ACC112 (cell line): ENCODE results near the gene LARP1.

Experiments used
- H2AFZ ChIP-seq: fragments of 200-600 bp; sonication (generic); one replicate; pipeline ENCODE4 v1.6.0; 2017; ENCODE audit warnings: antibody characterized with exemption, low read length; ENCODE audit not compliant: unreplicated experiment
- H3K27ac ChIP-seq: fragments of 200-600 bp; sonication (generic); 2 replicates; pipeline ENCODE4 v1.5.1; 2014; ENCODE audit warnings: low read depth, mild to moderate bottlenecking, antibody characterized with exemption, low read length, moderate library complexity
- H3K27me3 ChIP-seq: fragments of 200-600 bp; sonication (generic); 2 replicates; pipeline ENCODE4 v1.6.1; 2014; ENCODE audit warnings: mild to moderate bottlenecking, antibody characterized with exemption, low read length, moderate library complexity, mixed read lengths; ENCODE audit not compliant: insufficient read depth
- H3K36me3 ChIP-seq: fragments of 200-600 bp; sonication (generic); 2 replicates; pipeline ENCODE4 v1.6.1; 2016; ENCODE audit warnings: mild to moderate bottlenecking, antibody characterized with exemption, low read length, moderate library complexity, mixed read lengths; ENCODE audit not compliant: insufficient read depth
- H3K4me1 ChIP-seq: fragments of 200-600 bp; sonication (generic); one replicate; pipeline ENCODE4 v1.6.1; 2016; ENCODE audit warnings: low read length, mixed read lengths; ENCODE audit not compliant: insufficient read depth, unreplicated experiment, control insufficient read depth
- H3K4me3 ChIP-seq: fragments of 200-600 bp; sonication (generic); 2 replicates; pipeline ENCODE4 v1.5.1; 2014; ENCODE audit warnings: mild to moderate bottlenecking, low read depth, low read length
- H3K79me2 ChIP-seq: fragments of 200-600 bp; sonication (generic); one replicate; pipeline ENCODE4 v1.6.0; 2016; ENCODE audit warnings: low read length; ENCODE audit not compliant: control insufficient read depth, unreplicated experiment, insufficient read depth

The LARP1 gene

DNA sequence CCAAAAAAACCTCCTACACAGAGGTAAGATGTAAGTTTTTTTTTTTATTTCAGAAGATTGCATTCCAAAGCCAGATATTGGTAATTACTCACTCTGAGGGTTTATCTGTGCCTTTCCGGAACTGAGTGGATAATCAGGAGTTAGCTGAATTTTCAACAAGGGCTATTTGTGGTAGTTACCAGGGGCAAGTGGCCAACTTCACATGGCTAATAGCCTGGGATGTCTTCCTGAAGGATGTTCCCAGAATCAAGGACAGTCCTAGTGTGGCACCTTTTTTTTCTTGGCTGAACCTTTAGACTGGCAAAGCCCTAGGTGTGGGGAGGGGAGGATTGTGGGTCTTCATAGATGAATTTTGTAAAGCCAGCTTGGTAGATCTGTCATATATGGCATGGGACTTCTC lies 7.1 kb downstream of the LARP1 start:
- no peaks in the 10 kb centered on the region for H3K36me3 ChIP-seq
- no peak overlapping the region for H2AFZ ChIP-seq
- no peak overlapping the region for H3K4me3 ChIP-seq
- H3K27me3 ChIP-seq: no peaks in the 10 kb centered on the region
- H3K27ac ChIP-seq: no peak overlapping the region
- H3K79me2 ChIP-seq: peaks cover 97% of the 10 kb centered on the region
- peaks cover 41% of the 10 kb centered on the region for H3K4me1 ChIP-seq

DNA sequence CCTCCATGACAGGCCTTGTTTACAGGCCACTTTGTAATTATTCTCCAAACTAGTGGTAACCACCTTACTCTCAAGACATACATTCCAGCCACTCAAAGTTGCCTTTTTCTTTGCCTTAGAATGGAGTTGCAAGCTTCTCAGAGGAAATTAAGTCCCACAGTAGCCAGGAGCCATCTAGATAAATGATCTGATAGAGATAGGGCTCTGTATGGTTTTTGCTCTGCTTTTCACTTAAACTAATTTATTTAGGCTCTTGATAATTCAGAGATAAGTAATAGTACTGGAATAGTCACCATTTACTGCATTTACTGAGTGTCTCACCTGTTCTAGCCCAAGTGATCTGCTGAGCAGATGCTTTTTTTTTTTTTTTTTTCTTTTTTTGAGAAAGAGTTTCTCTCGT lies 7.5 kb downstream of the LARP1 start:
- no peak overlapping the region for H3K4me3 ChIP-seq
- no peaks in the 10 kb centered on the region for H3K36me3 ChIP-seq
- H3K27ac ChIP-seq: no peak overlapping the region
- H3K4me1 ChIP-seq: peaks cover 41% of the 10 kb centered on the region
- no peaks in the 10 kb centered on the region for H3K27me3 ChIP-seq
- peaks cover 98% of the 10 kb centered on the region for H3K79me2 ChIP-seq
- no peak overlapping the region for H2AFZ ChIP-seq

DNA sequence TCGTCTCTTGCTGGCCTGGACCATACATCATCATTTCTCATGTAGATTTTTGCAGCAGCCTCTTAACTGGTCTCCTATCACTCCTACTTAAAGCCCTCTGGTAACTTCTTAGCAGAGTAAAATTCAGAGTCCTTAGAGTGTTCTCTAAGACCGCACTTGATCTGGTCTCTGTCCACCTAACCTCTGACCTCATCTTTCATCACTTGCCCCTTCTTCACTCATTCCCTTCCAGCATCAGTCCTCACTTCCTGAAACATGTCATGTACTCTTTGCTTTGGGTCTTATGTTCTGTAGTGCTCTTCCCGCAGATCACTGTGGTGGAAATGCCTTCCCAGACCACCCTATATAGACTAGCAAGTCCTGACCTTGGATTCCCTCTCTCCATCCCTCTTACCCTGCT lies 9.8 kb downstream of the LARP1 start:
- no peaks in the 10 kb centered on the region for H3K36me3 ChIP-seq
- no peak overlapping the region for H3K4me3 ChIP-seq
- H3K27me3 ChIP-seq: no peaks in the 10 kb centered on the region
- no peak overlapping the region for H2AFZ ChIP-seq
- H3K27ac ChIP-seq: no peak overlapping the region
- H3K79me2 ChIP-seq: peaks cover 96% of the 10 kb centered on the region
- peaks cover 24% of the 10 kb centered on the region for H3K4me1 ChIP-seq

DNA sequence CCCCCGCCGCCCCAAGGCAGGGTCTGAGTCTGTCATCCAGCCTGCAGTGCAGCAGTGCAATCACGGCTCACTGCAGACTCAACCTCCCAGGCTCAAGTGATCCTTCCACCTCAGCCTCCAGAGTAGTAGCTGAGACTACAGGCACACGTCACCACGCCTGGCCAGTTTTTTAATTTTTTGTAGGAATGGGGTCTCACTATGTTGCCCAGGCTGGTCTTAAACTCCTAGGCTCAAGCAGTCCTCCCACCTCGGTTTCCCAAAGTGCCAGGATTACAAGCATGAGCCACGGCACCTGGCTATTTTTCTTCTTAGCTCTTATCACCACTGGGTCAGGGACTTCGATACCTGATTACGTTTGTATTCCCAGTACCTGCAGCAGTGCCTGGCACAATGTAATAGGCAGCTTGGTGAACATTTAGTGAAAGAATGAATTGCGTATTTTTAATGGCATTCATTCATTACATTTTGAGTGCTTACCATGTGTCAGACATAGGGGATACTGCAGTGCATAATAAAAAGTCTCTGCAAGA lies 10.3 kb downstream of the LARP1 start:
- Histone ChIP-seq H3K27me3 (no peaks in the 10 kb centered on the region), H3K4me1 (peaks cover 25% of the 10 kb centered on the region), H3K4me3 (no peak overlapping the region), H3K36me3 (no peaks in the 10 kb centered on the region), H2AFZ (no peak overlapping the region), H3K27ac (no peak overlapping the region), H3K79me2 (peaks cover 96% of the 10 kb centered on the region)

DNA sequence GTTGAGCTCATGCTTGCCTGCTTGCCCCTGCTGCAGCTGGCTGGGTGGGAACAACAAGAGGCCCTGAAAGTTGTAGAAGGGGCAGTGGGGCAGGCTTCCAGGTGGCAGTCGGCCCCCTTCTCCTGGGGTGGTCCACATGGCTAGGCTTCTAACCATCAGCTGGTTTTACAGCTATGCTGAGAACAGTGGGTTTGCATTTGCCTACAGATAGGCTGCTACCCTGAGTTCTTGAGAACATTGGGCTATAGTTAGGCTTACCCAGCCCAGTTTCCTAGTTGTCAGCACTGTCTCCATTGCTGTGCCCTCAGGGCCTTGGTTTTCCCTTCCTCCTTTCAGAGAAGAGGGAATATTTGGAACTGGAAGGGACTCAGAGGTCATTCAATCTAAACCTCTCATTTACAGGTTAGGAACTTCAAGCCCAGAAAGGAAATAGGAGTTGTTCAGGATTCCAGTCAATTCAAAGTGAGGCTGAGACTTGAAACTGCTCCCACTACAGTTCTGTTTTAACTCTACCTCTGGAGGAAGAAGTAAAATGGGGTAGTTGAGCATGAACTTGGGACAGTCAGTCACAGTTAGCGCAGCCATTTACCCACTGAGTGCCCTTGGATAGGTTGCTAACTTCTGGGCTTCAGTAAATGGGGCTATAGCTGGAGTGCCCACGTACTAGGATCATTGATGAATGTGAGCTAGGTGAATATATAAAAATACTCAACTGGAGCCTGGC lies 11.5 kb downstream of the LARP1 start:
- Histone ChIP-seq H2AFZ (no peak overlapping the region), H3K4me1 (peaks cover 26% of the 10 kb centered on the region), H3K27me3 (no peaks in the 10 kb centered on the region), H3K4me3 (no peak overlapping the region), H3K79me2 (peaks cover 96% of the 10 kb centered on the region), H3K36me3 (no peaks in the 10 kb centered on the region), H3K27ac (no peak overlapping the region)

DNA sequence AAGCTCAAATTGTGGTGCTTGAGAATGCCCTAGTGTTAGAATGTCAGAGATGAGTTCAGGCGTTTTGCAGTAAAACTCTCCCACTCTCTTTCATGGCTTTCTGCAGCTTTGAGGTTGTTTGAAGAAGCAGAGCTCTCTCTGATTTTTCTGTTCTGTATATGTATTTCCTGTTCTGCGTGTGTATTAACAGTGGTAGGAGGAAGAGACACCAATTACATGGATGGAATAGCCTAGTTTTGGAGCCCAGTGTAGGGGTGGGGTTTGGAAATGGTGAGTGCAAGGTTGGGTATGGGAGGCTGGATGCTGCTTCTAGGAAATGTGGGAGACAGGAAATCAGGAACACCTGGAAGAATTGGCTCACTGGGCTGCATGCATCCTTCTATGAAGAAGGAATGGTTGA lies 12.4 kb downstream of the LARP1 start:
- Histone ChIP-seq H3K4me1 (peaks cover 26% of the 10 kb centered on the region), H3K27me3 (no peaks in the 10 kb centered on the region), H3K27ac (no peak overlapping the region)

DNA sequence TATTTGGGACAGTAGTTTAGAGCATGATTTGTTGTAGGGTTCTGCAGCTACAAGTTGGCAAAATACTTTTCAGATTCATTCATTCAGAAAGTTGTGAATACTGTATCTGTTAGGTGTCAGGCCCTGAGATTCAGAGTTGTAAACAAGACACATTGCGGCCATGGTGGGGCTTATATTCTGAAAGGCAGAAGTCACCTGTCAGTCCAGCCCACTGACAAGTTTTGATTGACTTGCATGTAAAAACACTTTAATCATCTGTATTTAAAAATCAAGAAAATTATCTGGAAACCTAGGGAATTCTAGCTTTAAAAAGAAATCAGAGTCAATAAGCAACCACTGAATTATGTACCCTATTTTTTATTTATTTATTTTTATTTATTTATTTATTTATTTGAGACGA lies 13.0 kb downstream of the LARP1 start:
- Histone ChIP-seq H3K4me1 (peaks cover 26% of the 10 kb centered on the region), H3K27me3 (no peaks in the 10 kb centered on the region), H3K27ac (no peak overlapping the region), H2AFZ (no peak overlapping the region), H3K79me2 (peaks cover 95% of the 10 kb centered on the region), H3K4me3 (no peak overlapping the region), H3K36me3 (no peaks in the 10 kb centered on the region)

More for the DNA sequence above, 12.4 kb downstream of the LARP1 start:
- H3K4me3 ChIP-seq: no peak overlapping the region
- peaks cover 96% of the 10 kb centered on the region for H3K79me2 ChIP-seq
- no peak overlapping the region for H2AFZ ChIP-seq
- no peaks in the 10 kb centered on the region for H3K36me3 ChIP-seq

DNA sequence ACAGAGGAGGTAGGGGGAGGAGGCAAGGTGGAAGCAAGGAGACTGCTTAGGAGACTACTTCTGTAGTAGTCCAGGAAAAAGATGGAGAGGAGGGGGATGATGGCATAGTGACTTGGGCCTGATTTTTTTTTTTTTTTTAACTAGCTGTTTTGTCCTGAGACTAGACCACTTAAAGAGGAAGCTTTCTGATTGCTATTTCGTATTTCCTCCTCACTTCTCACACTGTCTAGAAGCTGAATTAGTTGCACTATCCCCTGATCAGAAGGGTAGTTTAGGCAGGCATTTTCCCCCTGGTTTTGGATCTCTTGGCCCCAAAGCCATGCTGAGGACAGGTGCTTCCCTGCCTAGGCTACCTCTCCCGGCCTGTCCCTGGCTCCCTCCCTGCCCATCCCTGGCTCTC lies 14.9 kb downstream of the LARP1 start:
- no peak overlapping the region for H2AFZ ChIP-seq
- H3K36me3 ChIP-seq: no peaks in the 10 kb centered on the region
- no peak overlapping the region for H3K27ac ChIP-seq
- no peak overlapping the region for H3K4me3 ChIP-seq
- H3K27me3 ChIP-seq: no peaks in the 10 kb centered on the region
- H3K4me1 ChIP-seq: peaks cover 26% of the 10 kb centered on the region
- peaks cover 96% of the 10 kb centered on the region for H3K79me2 ChIP-seq

DNA sequence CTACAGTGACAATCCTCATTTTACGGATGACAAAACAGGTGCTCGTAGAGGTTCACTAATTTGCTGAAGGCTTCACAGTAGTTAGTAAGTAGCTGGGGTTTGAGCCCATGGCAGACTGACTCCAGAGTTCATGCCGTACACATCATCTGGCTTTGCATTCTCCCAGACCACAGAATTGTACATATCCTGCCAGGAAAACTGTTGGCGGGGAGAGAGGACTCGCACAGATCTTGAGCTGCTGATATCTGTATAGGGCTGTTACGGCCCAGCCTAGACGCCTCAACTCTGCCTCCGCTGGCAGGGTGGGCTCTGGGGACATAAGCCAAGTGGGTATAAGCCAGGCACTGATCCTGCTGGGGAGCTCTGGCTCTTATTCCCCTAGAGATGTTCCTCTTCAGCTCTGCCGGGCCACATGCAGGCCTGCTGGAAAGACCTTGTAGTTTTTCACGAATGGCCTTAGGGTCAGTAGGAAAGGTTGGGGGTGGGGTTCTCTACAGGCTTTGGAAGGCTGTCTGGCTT lies 16.3 kb downstream of the LARP1 start:
- peaks cover 95% of the 10 kb centered on the region for H3K79me2 ChIP-seq
- no peaks in the 10 kb centered on the region for H3K27me3 ChIP-seq
- H3K4me3 ChIP-seq: no peak overlapping the region
- no peak overlapping the region for H3K27ac ChIP-seq
- H2AFZ ChIP-seq: no peak overlapping the region
- peaks cover 20% of the 10 kb centered on the region for H3K4me1 ChIP-seq
- H3K36me3 ChIP-seq: no peaks in the 10 kb centered on the region

DNA sequence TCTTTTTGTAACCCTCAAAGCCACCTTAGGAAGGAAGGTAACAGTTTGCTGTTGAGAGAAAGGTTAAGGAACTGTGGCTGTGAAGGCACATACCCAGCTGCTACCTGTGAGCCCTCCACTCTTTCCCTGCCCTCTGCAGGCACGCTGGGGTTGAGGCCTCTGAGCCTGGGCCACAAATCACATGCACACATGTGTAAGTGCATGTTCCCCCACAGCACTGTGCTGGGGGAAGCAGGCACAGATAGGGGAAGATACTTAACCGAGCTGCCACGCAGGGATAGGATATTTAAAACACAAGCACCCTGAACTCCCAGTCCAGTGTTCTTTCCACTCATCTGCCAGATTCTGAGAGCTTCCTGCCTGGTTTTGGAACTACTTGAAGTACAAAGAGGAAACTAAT lies 18.1 kb downstream of the LARP1 start:
- H3K27ac ChIP-seq: no peak overlapping the region
- no peak overlapping the region for H2AFZ ChIP-seq
- peaks cover 89% of the 10 kb centered on the region for H3K79me2 ChIP-seq
- peaks cover 20% of the 10 kb centered on the region for H3K4me1 ChIP-seq
- no peak overlapping the region for H3K4me3 ChIP-seq
- no peaks in the 10 kb centered on the region for H3K36me3 ChIP-seq
- H3K27me3 ChIP-seq: no peaks in the 10 kb centered on the region

DNA sequence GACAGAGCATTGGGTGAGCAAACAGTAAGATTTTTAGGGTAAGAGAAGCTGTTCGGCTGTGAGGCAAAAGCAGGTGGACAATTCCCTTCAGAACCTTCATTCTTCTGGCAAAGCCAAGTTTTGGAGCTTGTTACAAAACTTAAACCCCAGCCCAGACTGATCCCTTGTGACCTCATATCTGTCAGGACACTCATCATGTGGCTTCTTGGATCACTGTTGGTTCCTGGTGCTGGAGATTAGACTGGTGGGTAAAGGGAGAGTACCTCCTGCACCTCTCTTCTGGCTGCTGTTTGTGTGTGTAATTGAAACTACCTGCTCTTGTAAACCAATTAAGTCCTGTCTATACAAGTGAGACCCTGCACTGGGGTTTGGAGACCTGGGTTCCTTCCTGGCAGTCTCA lies 21.0 kb downstream of the LARP1 start:
- Histone ChIP-seq H3K4me3 (no peak overlapping the region), H3K36me3 (no peaks in the 10 kb centered on the region), H3K4me1 (peaks cover 29% of the 10 kb centered on the region), H3K79me2 (peaks cover 90% of the 10 kb centered on the region), H3K27me3 (no peaks in the 10 kb centered on the region), H3K27ac (no peak overlapping the region), H2AFZ (no peak overlapping the region)
